HG03139 (cell line): ENCODE results near the gene CACNA1I.

Source experiments
- ATAC-seq: cut with Tn5 transposase; IDR thresholded peaks from one replicate; pipeline ENCODE4 v1.9.1; 2021; ENCODE audit not compliant: unreplicated experiment

CACNA1I gene

DNA sequence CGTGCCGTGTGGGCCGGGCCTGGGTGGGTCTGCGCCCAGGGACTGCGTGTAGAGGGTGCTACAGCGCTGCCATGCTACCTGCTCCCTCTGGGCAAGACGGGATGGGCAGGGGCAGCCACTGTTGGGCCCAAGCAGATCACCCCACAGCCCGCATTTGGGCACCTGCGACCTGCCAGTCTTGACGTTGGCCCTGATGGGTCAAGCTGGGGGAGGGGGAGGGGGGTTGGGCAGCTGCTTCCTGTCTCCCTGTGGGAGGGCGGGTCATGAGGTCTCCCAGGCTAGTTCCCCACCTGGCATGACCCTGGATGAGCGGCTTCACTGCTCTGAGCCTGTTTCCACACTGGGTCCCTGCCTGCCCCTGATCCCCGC is 35.2 kb upstream of the CACNA1I start:
- no peak for ATAC-seq

DNA sequence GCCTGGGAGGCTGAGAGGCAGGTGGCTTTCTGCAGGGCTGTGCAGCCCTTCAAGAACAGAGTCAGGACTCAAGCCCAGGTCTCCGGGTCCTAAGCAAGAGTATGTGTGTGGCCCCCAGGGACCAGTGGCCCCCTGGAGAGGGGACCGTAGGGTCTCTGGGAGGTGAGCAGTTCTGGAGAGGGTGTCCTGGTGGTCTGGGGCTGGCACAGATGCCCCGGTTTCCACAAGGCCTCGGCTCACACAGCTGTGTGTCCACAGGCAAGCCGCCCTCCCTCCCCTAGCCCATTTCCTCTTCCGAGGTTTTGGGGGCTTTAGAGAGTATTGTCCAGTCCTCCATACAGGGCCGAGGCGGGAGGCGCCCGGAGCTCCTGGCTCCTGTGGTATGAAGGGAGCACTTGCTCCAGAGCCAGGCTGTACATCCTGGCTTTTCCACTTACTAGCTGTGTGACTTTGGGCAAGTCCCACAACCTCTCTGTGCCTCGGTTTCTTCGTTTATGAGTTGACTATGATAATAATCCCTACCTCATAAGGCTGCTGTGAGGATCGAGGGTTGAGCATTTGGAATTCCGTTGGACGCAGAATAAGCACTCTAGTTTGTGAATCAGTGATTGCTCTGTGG is 34.6 kb upstream of the CACNA1I start:
- ATAC-seq = no peak

DNA sequence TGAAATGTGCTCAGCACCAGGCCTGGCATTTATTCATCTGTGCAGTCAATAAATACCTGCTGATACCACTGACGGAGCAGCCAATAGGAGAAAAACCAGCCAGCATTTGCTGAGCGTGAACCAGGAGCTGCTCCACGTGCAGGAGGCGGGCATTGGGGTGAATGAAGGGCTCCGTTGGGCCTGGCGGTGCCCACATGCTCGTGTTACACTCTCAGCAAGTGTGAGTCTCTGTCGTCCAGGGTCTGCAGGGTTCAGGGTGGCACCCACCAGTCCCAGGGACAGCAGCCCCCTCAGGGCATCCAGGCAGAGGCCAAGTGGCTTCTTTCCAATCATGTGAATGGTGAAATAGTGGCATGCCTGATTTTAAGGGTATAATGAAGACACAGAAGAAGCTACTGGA is 33.8 kb upstream of the CACNA1I start:
- ATAC-seq = no peak

DNA sequence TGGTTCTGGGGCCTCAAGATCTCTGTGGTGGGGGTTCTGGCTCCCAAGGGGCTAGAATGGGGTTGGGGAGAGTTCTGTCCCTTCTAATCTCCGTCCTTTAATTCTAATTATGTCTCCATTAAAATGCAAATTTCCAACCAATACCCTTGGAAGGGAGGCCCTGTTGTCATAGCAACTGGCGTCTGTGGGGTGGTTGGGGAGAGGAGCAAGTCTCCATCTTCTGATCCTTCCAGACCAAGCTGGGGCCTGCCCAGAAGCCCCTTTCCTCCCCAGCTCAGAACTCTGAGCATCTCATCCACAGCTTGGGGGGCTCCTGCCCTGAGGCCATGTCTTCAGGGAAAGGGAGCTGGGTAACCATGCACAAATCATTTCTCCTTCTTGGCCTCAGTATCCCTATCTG is 32.6 kb upstream of the CACNA1I start:
- no peak for ATAC-seq

DNA sequence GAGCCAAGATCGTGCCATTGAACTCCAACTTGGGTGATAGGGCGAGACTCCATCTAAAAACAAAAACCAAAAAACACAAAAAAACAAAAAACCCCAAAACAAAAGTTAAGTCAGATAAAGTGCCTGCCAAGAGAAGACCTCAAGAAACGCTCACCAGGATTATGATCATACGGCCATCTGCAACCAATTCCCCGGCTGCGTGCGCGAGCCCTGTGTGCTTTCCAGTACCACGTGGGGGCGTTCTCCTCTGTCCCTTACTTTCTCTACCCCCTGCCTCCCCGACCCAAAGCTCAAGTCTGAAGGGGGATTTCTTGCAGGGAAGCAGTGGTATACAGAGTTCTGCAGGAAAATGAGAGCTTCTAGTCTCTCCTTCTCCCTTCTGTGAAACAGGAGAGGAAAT is 27.5 kb upstream of the CACNA1I start:
- no peak for ATAC-seq

DNA sequence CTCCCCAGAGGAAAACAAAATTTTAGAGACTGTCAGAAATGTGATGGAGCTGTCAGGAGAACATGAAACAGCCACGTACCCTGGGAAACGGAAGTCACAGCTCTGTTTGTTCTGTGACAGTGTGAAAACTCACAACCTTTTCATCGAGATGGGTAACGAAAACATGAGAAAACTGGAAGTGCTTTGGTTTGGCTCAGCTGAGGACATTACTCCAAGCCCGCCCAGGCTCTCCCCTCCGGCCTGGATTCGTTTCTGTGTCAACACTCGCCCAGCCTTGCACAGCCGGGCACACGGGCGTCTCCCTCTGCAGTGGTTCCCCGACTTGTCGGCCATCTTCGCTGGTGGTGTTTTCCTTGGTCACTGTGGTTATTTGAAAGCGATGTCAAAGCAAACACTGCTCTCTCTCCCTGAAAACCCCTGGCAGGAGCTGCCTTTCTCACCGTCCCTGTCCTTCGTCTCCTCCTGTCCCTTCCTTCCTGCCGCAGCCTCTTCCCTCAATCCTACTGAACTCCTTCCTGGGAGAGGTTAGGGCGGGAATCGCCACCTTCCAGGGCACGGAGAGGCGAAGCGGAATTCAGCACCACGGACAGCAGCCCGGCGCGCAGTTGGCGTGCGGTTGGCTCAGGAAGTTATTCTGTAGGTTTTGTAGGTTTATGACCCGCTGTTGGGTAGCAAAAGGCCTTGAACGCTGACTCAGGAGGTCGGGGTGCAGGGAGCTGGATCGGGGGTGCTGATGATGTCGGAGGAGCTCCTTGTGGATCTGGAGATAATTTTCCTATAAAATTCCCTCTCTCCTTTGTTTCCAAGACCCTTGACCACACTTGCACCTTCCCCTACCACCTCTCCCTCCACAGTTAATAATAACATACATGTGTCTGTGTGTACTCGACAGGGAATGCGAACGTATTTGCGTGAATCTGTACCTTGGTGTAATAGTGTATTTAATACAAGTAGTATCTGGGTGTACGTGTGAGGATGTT is 24.9 kb upstream of the CACNA1I start:
- no peak for ATAC-seq

DNA sequence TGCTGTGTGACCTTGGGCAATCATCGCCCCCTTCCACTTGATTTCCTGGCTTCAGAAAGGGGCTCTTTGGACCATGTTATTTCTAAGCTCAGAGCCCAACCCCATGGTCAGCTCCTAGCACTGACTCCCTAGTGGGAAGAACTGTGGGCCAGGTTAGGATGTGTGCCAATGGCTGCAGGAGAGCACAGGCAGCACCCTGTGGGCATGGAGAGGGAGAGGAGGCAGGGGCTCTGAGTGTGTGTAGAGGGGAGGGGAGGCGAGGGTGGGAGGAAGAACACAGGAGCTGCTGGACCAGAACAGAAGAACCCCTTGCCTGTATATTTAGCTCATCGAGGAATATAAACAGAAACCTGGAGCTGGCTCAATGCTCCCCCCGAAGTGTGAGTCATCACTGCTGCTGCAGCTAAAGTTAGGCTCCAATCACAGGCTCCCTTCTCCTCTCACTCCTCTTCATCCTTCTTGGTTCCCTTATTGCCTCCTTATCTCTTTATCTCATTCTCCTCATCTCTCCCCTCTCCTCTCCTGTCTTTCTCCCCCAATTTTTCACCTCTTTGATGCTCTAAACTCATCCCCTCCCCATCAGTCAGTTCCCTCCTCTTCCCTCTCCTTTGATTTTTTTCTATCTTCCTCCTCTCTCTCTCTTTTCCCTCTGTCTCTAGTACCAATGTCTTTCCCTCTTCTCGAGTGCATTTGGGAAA is 23.5 kb upstream of the CACNA1I start:
- ATAC-seq = no peak

DNA sequence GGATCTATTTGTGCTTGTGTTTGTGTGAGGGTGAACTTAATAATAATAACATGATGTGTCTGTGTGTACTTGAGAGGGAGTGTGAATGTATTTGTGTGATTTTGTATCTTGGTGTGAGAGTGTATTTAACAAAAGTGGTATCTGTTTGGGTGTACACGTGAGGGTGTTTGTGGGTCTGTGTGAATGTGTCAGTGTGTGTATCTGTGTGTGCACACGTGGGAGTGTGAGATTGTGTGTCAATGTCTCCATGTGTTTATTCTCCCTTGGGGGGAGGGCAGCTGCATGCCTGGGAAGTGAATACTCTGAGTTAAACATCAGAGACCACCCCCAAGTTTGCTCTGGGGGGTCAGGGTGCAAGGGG is 23.0 kb upstream of the CACNA1I start:
- ATAC-seq = no peak

DNA sequence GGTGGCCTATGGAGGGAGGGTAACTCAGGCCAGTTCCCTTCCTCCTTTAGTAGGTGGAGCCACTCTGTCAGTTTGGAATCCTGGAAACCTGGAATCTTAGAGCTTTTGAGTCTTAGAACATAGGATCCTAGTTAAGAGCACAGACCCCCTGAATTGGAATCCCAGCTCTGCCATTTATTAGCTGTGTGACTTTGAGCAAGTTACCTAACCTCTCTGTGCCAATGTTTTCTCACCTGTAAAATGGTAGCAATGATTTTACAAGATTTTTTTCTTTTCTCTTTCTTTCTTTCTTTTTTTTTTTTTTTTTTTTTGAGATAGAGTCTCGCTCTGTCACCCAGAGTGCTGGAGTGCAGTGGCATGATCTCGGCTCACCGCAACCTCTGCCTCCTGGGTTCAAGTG is 17.1 kb upstream of the CACNA1I start:
- ATAC-seq = no peak

DNA sequence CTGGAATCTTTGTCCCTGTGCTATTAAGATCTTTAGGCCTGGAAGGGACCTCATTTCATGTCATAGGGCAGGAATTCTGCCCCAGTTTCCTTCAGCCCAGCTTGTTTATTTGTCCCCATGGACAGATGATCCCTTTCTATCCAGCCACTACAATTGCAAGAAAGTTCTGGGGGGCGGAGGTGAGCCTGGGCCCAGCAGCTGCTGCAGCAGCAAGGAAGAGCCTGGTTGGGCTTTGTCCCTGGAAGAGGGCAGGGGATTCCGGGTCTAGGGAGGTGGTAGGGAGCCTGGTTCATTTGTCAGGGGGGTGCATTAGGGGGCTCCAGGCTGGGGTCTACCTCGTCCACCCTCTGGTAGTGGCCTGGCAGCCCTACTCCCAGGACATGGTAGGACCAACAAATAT is 16.4 kb upstream of the CACNA1I start:
- ATAC-seq = no peak

DNA sequence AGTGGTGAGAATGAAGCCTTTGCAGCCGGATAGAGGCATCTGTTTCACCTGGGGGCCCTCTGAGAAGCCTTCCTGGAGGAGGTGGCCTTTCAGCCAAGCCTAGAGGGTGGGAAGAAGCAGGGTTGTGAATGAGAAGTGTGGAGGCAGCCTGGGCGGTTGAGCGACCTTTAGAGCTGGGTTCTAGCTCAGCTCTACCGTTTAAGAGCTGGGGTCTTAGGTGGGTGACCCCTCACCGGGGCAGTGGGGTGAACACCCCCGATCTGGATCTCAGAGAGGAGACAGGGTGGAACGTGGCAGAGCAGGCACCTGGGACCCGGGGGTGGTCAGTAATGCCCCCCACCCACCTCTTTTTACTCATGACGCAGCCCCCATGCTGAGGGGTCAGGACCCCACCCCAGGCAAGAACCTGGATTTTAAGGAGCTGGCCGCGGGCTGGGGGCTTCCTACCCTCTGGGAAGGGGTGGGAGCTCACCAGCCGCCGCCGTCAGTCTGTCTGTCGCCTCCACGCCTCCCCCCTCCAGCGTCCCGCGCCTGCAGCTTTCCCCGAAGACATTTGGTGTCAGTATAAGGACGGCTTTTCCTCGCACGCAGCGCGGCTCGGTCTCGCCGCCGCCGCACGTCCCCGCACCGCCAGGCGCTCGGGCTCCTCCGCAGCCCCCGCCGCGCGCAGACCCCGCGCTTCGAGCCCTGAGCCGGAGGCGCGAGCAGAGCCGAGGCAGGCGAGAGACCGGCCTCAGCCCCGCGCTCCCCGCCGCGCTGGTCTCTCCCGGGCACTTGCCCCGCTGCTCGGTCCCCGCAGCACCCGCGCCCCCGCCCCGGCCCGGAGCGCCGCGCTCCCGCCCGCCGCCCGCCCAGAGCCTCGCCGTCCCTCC is 13.3 kb upstream of the CACNA1I start:
- ATAC-seq = no peak

DNA sequence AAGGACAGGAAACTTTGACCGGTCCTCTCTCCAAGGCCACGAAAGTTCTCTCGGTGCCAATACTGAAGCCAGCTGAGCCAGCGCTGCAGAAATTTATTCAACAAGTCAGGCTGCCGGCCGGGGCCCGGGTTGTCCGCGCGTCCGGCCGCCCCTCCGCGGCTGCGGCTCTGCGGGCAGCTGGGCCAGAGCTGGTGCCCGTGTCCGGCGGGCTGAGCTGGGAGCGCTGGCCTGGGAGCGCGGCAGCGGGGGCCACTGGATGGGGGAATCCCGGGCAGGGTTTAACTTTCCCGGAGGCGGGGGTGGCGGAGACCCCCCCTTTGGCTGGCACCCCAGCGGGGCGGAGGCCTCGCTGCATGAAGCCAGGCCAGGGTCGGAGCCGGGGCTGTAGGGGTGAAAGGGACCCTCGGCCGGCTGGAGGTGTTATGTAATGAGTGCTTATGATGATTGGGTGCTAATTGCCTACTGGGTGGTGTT is 12.3 kb upstream of the CACNA1I start:
- no peak for ATAC-seq

DNA sequence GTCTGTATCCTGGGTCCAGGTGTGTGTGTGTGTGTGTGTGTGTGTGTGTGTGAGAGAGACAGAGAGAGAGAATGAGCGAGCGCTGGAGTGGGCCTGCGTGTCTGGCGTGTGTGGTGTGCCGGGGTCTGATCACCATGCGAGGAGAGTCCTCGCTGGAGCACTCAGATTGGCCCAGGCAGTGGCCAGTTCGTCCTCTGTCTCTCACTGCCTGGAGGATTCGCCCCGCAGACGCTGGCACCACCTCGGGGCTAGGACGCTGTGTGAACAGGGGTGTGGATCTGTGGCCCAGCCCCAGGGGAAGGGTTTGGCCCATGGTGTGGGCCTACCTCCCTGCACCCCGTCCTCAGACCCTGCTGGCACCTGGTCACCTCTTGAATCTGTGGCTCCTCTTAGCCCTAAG is 11.6 kb upstream of the CACNA1I start:
- ATAC-seq = no peak

DNA sequence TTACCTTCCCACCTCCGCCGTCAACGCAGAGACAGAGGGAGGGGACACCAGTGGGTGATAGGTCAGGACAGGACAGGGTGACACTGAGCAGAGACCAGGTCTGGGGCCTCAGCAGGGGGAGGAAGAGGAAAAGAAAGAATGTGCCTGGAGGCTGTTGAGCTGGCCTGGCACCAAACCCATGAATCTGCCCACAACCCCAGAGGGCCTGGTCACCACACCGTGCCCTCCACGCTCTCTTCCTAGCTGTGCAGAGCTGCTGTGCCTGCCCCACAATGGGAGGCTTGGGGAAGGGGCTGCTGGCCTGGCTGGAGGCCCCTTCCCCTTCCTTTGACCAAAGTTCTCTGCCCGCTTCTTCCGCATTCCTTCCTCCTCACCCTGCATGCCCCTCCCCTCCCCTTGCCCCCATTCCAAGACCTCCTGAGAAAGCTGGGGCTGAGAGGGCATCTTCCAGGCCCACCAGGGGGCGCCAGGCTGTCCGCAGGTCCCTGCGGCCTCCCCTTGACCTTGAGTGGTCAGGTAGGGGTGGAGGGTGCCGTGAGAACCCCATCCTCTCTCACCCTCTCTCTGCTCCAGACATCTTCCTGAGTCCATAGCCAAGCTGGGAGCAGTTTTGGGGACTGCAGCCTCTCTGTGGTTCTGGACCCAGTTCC is 11.0 kb upstream of the CACNA1I start:
- no peak for ATAC-seq

DNA sequence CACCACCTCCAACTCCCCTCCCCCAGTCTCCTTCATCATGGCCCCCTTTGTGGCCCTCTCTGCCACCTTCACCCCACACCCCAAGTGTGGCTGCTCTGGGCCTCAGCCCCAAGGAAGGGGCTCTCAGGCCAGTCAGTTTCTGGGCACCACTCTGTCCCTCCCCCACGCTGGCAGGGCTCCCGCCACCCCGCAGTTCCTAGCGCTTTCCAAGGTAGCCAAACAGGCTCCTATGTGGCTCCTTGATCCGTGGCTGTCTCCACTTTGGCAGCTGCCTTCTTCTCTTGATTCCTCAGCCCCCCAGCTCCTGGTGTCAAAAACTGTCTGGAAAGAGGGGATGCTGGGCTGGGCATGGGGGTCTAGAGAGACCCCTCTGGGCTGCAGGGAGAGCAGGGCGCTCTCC is 10.4 kb upstream of the CACNA1I start:
- ATAC-seq = no peak

DNA sequence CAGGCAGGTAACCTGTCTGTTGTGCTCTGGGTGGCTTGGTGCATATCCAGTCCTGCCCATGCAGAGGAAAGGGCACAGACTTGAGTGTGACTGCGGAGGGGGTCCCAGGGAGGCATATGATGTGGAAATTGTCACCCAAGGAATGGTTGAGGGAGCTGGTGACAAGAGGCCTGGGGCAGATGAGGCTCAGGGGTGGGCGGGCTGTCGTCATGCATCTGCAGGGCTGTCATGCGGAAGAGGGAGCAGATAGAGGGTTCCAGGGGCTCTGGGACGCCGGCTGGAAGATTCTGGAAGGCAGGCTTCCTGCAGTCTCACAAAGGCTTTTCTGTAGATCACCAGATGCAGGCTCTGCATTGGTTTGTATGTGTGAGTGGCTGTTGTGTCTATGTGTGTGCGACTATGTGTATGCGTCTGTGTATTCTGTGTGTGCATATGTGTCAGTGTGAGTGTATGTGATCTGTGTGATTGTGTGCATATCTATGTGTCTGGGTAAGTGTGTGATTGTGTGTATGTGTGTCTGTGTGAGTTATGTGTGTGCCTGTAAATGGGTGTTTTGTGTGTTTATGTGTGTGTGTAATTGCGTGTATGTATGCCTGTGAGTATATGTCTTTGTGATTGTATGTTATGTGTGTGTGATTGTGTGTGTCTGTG is 7.6 kb upstream of the CACNA1I start:
- no peak for ATAC-seq

DNA sequence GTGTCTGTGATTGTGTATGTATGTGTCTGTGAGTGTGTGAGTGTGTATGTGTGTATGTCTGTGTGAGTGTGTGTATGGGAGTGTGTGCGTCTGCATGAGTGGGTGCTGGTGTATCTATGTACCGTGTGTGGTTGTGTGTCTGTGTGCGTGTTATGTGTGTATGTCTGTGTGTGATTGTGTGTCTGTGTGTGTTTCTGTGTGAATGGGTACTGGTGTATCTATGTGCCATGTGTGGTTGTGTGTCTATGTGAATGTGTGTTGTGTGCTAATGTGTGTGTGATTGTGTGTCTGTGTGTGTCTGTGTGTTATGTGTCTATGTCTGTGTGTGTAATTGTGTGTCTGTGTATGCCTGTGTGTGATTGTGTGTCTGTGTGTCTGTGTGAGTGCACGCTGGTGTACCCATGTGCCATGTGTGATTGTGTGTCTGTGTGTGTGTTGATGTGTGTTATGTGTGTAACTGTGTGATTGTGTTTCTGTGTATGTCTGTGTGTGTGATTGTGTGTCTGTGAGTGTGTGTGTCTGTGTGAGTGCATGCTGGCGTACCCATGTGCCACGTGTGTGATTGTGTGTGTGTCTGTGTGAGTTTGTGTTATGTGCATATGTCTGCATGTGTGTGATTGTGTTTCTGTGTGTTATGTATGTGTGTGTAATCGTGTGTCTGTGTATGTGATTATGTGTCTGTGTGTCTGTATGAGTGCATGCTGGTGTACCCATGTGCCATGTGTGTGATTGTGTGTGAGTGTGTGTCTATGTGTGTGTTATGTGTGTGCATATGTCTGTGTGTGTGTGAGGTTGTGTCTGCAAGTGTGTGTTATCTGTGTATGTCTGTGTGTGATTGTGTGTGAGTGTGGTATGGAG is 6.8 kb upstream of the CACNA1I start:
- no peak for ATAC-seq

DNA sequence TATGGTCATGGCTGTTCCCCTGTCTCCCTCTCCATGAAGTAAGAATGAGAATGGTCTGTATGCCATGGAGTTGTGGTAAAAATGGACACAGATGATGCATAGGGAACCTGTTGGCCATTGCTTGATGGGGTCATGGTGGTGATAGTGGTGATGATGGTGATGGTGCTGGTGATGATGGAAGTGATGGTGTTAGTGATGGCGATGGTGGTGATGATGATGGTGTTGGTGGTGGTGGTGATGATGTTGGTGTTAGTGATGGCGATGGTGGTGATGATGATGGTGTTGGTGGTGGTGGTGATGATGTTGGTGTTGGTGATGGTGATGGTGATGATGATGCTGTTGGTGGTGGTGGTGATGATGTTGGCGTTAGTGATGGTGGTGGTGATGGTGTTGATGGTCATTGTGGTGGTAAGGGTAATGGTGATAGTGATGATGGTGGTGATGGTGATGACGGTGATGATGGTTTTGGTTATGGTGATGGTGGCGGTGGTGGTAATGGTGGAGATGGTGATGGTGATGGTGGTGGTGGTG is 5.1 kb upstream of the CACNA1I start:
- no peak for ATAC-seq
